Hepatocyte (in vitro differentiated cells): ENCODE results near the gene KRTAP10-9. TPM values are rescaled to one million over a fixed set of nuclear protein-coding genes. Genes with fewer than 3 reads are reported as not detected.
"Not testable (repeated sequence)": the region's sequence is repeated elsewhere in the genome, so short reads cannot be mapped to it uniquely, and the experiment has no call there.

Source experiments
- DNase-seq: peaks from one replicate; pipeline ENCODE4 v3.0.0-alpha.2; 2016; ENCODE audit warnings: low spot score
- H2AFZ ChIP-seq: fragments of 200-600 bp; sonication (generic); 2 replicates; pipeline ENCODE4 v1.6.0; 2016; ENCODE audit warnings: antibody characterized with exemption, mild to moderate bottlenecking
- H3K27ac ChIP-seq: fragments of 200-600 bp; sonication (generic); 2 replicates; pipeline ENCODE4 v1.5.1; 2016; ENCODE audit warnings: mild to moderate bottlenecking
- H3K27me3 ChIP-seq: fragments of 200-600 bp; sonication (generic); 2 replicates; pipeline ENCODE4 v1.6.1; 2016
- H3K36me3 ChIP-seq: fragments of 200-600 bp; sonication (generic); replicated peaks from 2 replicates; pipeline ENCODE4 v1.5.1; 2016; ENCODE audit warnings: low read depth; ENCODE audit not compliant: insufficient read depth
- H3K4me1 ChIP-seq: fragments of 200-600 bp; sonication (generic); 2 replicates; pipeline ENCODE4 v1.5.1; 2016; ENCODE audit warnings: mild to moderate bottlenecking, moderate library complexity; ENCODE audit not compliant: insufficient read depth
- H3K4me2 ChIP-seq: fragments of 200-600 bp; sonication (generic); 2 replicates; pipeline ENCODE4 v1.6.0; 2016
- H3K4me3 ChIP-seq: fragments of 200-600 bp; sonication (generic); 2 replicates; pipeline ENCODE4 v1.5.1; 2016; ENCODE audit warnings: mild to moderate bottlenecking
- H3K79me2 ChIP-seq: fragments of 200-600 bp; sonication (generic); 2 replicates; pipeline ENCODE4 v1.6.0; 2017; ENCODE audit warnings: mild to moderate bottlenecking
- H3K9me2 ChIP-seq: fragments of 200-600 bp; sonication (generic); replicated peaks from 2 replicates; pipeline ENCODE4 v1.6.0; 2017; ENCODE audit warnings: mild to moderate bottlenecking; ENCODE audit not compliant: insufficient read depth
- H3K9me3 ChIP-seq: fragments of 200-600 bp; sonication (generic); 2 replicates; pipeline ENCODE4 v1.5.1; 2016; ENCODE audit warnings: low read depth, mild to moderate bottlenecking
- H4K20me1 ChIP-seq: fragments of 200-600 bp; sonication (generic); 2 replicates; pipeline ENCODE4 v1.6.0; 2016; ENCODE audit warnings: mild to moderate bottlenecking; ENCODE audit not compliant: insufficient read depth, poor library complexity, severe bottlenecking
- CTCF ChIP-seq: fragments of 200-600 bp; sonication (generic); IDR thresholded peaks from 2 replicates; pipeline ENCODE4 v1.5.1; 2016; ENCODE audit warnings: antibody characterized with exemption, mild to moderate bottlenecking; ENCODE audit not compliant: poor library complexity
- EZH2 ChIP-seq: fragments of 200-600 bp; sonication (generic); IDR thresholded peaks from 2 replicates; pipeline ENCODE4 v1.6.1; 2016; ENCODE audit warnings: antibody characterized with exemption, mild to moderate bottlenecking, borderline replicate concordance
- EZH2phosphoT487 ChIP-seq: fragments of 200-600 bp; sonication (generic); IDR thresholded peaks from one replicate; pipeline ENCODE4 v1.6.1; 2018; ENCODE audit warnings: antibody characterized with exemption, mild to moderate bottlenecking, low read depth, moderate library complexity; ENCODE audit not compliant: unreplicated experiment, severe bottlenecking
- WGBS: methylation state at CpG from one replicate; pipeline ENCODE4 v1.1.6; 2016; ENCODE audit warnings: low lambda C conversion rate; ENCODE audit errors: missing lambda C conversion rate; 5-methylcytosine and 5-hydroxymethylcytosine counted together
- polyA plus RNA-seq: library from polyadenylated mRNA; unstranded; fragments of >200 nt; fragmentation: Nextera tagmentation; extraction: Ambion mirVana; gene quantifications from 2 replicates; pipeline ENCODE4 v1.2.1, GENCODE V29; 2016
- total RNA-seq: library from RNA; depleted of rRNA; stranded (reverse); fragments of >200 nt; gene quantifications from 2 replicates; pipeline ENCODE4 v1.2.3, GENCODE V29; 2014

The KRTAP10-9 gene
- total and polyA plus RNA-seq, 2 experiments from 2014 or later, result not detected

DNA sequence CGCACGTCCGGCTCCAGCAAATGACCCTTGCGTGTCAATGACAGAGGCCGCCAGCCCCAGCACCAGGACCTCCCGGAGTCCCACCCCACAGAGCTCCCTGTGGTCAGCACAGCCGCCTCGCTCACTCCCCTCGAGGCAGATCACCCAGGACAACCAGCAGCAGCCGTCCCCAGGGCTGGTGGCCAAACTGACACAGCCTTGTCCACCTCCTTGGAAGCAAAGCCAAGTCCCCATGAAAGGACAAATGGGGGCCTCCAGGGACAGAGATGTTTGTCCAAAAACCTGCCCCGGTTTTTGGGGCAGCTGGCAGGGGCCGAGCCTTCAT, 12.4 kb downstream of the KRTAP10-9 start:
- no peaks in the 10 kb centered on the region for H3K9me3 ChIP-seq
- no peak overlapping the region for H3K4me3 ChIP-seq
- DNase-seq, result no peak
- H4K20me1 ChIP-seq, result no peaks in the 10 kb centered on the region
- no peaks in the 10 kb centered on the region for H3K9me2 ChIP-seq
- 92% methylated on average over 12 of the region's 12 CpGs for WGBS
- no peaks in the 10 kb centered on the region for H3K27me3 ChIP-seq
- no peaks in the 10 kb centered on the region for H3K4me1 ChIP-seq
- H3K27ac ChIP-seq, result no peak overlapping the region
- no peak overlapping the region for H2AFZ ChIP-seq
- no peak overlapping the region for H3K4me2 ChIP-seq
- TF ChIP-seq EZH2phosphoT487, result no peak
- TF ChIP-seq EZH2, result no peak
- no peak for TF ChIP-seq CTCF
- H3K36me3 ChIP-seq, result no peaks in the 10 kb centered on the region
- no peaks in the 10 kb centered on the region for H3K79me2 ChIP-seq

DNA sequence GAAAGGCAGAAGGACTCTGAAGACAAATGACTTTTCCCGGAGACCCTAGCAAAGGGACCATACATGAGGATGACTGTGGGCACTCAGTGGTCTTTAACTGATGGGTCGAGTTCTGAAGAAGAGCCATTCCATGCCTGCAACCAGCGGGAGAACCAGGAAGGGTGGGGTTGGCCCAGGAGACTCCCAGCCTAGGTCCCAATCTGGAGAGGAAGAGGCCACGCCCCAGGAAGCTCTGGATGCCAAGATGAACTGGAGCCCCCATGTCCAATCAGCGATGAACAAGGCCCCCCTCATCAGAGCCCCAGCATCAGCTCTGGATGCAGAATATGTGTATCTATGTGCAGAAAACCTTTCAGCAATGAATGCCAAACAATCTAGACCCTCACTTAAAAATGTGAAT, 13.9 kb downstream of the KRTAP10-9 start:
- Histone ChIP-seq H3K79me2 (no peaks in the 10 kb centered on the region), H3K4me3 (no peak overlapping the region), H4K20me1 (no peaks in the 10 kb centered on the region), H2AFZ (no peak overlapping the region), H3K27ac (no peak overlapping the region), H3K9me2 (no peaks in the 10 kb centered on the region), H3K4me1 (no peaks in the 10 kb centered on the region), H3K4me2 (no peak overlapping the region), H3K9me3 (peaks cover 4% of the 10 kb centered on the region), H3K36me3 (no peaks in the 10 kb centered on the region), H3K27me3 (no peaks in the 10 kb centered on the region)
- 90% methylated on average over 5 of the region's 5 CpGs for WGBS
- no peak for DNase-seq
- TF ChIP-seq EZH2phosphoT487 (no peak), EZH2 (no peak), CTCF (no peak)

GRCh38 chr21:44643741-44644310, 16.9 kb downstream of the KRTAP10-9 start:
- Histone ChIP-seq H3K4me3 (no peak overlapping the region), H3K36me3 (no peaks in the 10 kb centered on the region), H2AFZ (no peak overlapping the region), H3K4me1 (no peaks in the 10 kb centered on the region), H3K27ac (no peak overlapping the region), H3K9me2 (no peaks in the 10 kb centered on the region), H3K79me2 (no peaks in the 10 kb centered on the region), H3K27me3 (no peaks in the 10 kb centered on the region), H4K20me1 (no peaks in the 10 kb centered on the region), H3K4me2 (no peak overlapping the region), H3K9me3 (peaks cover 4% of the 10 kb centered on the region)
- TF ChIP-seq EZH2 (no peak), EZH2phosphoT487 (no peak), CTCF (no peak)
- WGBS, result 86% methylated on average over 14 of the region's 14 CpGs
- DNase-seq, result no peak

GRCh38 chr21:44644878-44645277, 18.0 kb downstream of the KRTAP10-9 start:
- no peak for TF ChIP-seq CTCF
- no peak for TF ChIP-seq EZH2phosphoT487
- no peak for TF ChIP-seq EZH2
- no peaks in the 10 kb centered on the region for H3K36me3 ChIP-seq
- H3K9me2 ChIP-seq, result no peaks in the 10 kb centered on the region
- no peak overlapping the region for H3K27ac ChIP-seq
- peaks cover 4% of the 10 kb centered on the region for H3K9me3 ChIP-seq
- H3K4me1 ChIP-seq, result no peaks in the 10 kb centered on the region
- no peaks in the 10 kb centered on the region for H3K79me2 ChIP-seq
- DNase-seq, result no peak
- 74% methylated on average over 2 of the region's 2 CpGs for WGBS
- H3K4me2 ChIP-seq, result no peak overlapping the region
- H3K27me3 ChIP-seq, result no peaks in the 10 kb centered on the region
- H2AFZ ChIP-seq, result no peak overlapping the region
- no peak overlapping the region for H3K4me3 ChIP-seq
- no peaks in the 10 kb centered on the region for H4K20me1 ChIP-seq

GRCh38 chr21:44646366-44647221, 19.7 kb downstream of the KRTAP10-9 start, which contains the start of gene KRTAP10-11:
Gene KRTAP10-11 (plus strand): TSS chr21:44646414. CDS start chr21:44646459, 45 bp downstream.
- not testable (repeated sequence) for H3K27ac ChIP-seq, H3K9me2 ChIP-seq, H4K20me1 ChIP-seq, H3K79me2 ChIP-seq, H2AFZ ChIP-seq, H3K9me3 ChIP-seq, H3K4me2 ChIP-seq, H3K36me3 ChIP-seq, H3K27me3 ChIP-seq, DNase-seq, H3K4me3 ChIP-seq, H3K4me1 ChIP-seq
- 92% methylated on average over 17 of the region's 21 CpGs for WGBS
